ENCODE results near the gene MANEA. TPM values are rescaled to one million over a fixed set of nuclear protein-coding genes. Genes with fewer than 3 reads are reported as not detected.
"Not testable (repeated sequence)": the region's sequence is repeated elsewhere in the genome, so short reads cannot be mapped to it uniquely, and the experiment has no call there.

The MANEA gene
- polyA plus RNA-seq, 5 donors: 17.4 to 29.1 (median 23.9) TPM

DNA sequence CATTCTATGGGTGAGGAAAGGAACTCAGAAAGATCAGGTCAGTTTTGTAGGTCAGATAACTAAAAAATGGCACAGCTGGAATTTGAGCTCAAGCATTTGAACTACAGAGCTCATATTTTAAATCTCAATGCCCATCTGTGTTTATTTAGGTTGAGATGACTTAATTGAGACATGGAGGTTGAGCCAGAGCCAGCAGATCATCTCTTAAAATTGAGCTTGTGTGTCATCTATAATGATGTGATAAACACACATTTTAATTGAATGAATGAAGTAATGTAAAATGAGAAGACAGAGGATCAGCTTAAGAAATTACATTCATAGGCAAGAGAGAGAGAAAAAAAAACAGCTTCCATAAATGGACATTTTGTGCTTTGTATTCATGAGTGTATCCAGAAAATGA is 3.7 kb downstream of the MANEA start:
- no peak for DNase-seq

DNA sequence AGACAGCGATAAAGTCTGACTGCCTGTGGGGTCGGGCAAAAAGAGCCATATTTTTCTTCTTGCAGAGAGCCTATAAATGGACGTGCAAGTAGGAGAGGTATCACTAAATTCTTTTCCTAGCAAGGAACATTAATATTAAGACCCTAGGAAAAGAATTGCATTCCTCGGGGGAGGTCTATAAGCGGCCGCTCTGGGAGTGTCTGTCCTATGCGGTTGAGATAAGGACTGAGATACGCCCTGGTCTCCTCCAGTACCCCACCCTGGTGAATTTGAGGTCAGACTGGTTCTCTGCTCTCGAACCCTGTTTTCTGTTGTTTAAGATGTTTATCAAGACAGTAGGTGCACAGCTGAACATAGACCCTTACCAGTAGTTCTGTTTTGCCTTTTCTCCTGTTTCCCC is 6.9 kb downstream of the MANEA start:
- DNase-seq: not testable (repeated sequence)

DNA sequence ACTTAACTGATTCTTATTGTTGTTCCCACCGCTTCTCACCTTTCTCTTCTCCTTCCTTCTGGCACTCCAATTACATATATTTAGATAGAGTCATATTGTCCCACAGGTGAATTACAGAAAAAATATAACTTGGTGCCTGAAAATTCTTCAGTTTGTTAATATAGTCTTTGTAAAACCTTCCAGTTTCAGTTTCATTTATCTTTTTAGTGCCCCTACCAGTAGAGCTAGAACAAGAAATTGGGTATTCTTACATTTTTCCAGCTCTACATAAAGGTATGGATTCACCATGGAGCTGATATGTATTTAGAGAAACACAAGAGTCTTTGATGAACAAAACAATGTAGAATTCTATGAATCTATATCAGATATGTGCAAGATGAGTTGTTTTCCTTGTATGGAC is 10.7 kb downstream of the MANEA start:
- no peak for DNase-seq

DNA sequence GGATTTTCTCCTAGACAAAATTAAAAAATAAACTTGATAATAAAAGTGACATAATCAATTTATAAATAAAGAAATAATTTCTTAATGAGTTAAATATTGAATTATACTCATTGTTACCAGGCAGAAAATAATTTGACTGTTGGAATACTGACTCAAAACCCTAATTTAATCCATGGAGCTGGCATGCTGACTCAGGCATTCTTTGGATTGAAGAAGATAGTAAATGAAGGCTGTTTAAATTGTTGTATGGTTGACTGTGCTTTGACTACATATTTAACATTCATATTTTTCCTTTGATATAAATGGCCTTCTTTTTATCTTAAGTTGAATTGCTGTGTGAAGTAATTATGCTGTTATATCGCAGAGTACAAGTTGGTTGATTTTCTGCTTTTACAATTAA is 11.7 kb downstream of the MANEA start:
- no peak for DNase-seq

DNA sequence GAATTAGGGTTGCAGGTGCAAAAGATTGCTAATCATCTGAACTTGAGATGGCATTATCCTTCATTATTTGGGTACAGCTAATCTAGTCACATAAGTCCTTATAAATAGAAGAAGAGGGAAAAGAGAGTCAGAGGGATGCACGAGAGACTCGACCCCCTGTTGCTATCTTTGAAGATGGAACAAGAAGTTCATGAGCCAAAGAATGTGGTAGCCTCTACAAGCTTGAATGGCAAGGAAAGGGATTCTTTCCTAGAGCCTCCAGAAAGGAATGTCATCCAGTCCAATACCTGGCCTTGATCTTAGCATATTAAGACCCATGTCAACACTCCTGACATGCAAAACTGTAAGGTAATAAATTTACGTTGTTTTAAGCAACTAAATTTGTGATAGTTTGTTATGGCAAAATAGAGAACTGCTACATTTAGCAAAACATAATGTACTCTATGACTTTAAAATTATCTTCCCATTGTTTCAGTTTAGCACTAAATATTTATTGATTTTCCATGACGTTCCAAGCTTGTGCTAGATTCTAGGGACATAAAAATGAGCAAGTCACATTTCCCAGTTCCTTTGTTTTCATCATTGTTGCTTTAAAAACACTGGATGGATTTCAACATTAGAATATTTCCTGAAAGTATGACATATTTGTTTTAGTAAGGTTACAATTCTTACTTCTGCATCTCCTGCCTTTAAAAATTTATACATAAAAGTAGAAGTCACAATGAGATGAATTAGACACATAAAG is 12.7 kb downstream of the MANEA start:
- DNase-seq: no peak

DNA sequence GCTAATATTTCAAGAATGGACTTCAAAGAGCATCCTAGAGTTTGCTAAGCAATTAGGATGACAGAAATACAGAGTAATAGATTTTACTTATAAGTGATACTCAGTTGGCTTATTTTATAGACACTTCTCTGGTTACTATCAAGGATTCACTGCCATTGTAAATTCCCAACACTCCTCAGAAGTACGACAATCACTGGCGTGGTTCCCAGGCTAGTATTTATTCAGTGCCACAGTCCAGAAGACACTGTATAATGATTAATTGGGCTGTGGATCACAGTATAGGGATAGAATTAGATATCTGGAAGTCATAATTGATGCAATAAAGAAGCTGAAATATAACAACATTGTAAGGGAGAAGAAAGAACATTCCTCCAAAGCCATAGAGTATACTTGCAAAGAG is 15.7 kb downstream of the MANEA start:
- DNase-seq: no peak

DNA sequence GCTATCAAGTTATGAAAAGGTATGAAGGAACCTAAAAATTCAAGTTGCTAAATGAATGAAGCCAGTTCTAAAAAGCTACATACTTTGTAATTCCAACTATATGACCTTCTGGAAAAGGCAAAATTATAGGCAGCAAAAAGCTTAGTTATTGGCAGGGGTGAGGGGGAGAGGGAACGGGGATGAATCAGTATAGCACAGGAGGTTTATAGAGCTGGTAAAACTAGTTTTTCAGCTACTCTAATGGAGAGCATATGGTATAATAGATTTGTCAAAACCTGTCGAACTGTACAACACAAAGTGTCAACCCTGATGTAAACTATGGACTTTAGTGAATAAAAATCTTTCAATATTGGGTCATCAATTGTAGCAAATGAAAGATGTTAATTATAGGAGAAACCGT is 18.7 kb downstream of the MANEA start:
- no peak for DNase-seq

DNA sequence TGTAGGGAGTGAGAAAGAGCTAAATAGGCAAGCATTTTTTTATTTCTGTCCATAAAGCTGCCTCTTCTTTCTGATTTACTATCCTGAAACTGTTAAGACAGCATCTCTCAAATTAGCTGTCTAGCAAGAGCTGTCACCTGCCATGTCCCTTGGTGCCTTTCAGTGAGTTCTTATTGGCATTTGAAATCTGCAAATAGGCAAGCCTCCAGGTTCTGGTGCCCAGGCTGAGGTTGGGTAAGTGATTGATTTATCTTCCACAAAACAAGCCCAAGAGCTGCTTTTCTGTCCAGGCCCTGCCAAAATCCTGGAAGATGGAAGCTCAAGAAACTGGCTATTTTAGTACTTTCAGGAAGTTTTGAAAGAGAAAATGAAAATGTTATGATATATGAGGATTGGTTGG is 22.4 kb downstream of the MANEA start:
- DNase-seq: no peak

DNA sequence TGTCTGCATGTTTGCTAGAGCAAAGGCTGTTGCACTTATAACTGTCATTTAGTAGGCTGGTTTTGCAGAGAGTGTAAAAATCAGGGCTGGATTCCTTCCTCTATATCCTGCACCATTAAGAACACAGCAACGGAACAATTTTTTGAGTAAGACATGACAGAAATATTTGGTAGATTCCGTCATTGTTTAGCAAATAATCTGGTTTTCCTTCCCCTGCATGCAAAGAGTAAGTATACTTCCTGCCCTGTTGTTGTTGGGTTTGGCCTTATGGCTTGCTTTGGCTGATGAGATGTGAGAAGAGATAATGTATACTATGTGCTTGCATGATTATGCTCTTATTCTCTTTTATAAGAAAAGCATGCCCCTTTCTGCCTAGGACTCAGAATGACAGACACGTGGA is 23.8 kb downstream of the MANEA start:
- DNase-seq: no peak

DNA sequence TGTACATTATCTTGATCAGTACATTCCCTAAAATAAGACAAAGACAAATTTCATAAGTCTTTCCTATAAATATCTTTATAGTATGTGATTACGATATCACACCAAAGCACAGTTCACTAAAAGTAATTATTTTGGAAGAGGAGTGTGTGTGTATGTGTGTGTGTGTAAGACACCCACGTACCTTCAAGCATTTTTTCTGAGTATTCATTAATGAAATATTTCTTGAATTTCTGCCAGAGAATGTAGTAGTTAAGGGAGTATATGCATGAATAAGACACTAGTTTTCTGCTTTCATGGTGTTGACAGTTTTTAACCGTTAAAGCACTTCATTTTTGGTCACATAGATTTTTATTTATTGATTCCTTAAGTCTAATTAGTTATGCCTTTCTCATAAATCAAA is 36.8 kb downstream of the MANEA start:
- DNase-seq: no peak

DNA sequence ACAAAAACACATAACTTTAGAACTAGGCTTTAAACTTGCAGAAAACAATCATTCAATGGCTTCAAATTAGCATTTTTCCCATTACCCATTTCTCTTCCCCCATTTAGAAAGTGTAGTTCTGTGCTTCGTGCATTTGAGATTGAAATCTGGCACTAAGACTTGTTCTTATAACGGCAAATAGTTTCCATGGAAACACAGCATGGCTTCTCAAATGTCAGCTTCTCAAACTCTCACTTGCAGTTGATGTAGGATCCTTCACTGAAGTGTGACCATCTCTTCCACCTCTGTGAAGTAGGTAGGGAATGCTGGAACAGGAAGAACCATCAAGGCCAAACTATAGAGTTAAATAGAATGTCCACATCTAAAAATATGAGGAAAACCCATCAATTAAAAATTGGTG is 52.2 kb downstream of the MANEA start:
- DNase-seq: no peak

DNA sequence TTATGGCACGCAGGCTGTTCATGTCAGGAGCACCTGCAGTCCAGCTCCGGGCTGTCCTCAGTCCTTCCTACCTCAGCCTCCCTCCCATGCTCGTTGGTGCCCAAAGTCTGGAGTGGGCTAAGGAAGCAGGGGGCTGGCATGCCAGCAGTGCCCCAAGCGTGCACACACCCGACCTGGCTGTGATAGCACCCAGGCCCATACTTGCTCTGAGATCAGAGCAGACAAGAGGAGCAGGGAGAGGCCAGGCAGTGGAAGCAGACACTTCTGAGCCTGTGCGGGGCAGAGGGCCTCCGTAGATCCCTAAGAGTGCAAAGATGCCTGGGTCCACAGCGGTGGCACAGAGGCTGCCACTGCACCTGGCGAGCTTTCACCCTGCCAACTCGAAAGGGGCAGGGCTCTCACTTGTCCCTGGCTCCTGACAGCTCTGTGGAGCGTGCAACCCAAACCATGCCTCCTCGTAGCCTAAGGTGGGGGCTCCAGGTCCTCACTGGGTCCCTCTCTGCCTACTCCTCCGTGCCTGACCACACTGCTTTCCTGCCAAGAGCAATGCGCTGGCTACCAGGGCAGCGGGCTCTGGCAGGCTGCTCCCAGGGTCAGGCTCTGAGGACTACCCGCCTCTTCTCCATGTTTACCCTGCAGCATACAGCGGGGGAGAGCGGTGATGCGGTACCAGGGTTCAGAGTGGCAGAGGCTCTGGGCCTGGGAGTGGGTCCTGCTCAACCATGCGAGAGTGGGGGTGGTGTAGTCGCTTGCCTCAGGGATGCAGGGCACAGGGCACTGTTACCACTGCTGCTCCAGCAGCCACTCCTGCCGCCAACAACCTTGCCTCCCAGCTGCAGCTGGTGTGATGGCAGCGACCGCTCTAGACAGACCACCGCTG is 59.5 kb downstream of the MANEA start:
- DNase-seq: no peak

DNA sequence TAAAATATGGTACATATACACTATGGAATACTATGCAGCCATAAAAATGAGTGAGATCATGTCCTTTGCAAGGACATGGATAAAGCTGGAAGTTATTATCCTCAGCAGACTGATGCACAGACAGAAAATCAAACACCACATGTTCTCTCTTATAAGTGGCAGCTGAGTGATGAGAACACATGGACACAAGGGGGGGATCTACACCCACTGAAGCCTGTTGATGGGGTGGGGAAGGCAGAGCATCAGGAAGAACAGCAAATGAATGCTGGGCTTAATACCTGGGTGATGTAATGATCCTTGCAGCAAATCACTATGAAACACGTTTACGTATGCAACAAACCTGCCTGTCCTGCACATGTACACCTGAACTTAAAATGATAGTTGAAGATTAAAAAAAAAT is 71.3 kb downstream of the MANEA start:
- DNase-seq: no peak

DNA sequence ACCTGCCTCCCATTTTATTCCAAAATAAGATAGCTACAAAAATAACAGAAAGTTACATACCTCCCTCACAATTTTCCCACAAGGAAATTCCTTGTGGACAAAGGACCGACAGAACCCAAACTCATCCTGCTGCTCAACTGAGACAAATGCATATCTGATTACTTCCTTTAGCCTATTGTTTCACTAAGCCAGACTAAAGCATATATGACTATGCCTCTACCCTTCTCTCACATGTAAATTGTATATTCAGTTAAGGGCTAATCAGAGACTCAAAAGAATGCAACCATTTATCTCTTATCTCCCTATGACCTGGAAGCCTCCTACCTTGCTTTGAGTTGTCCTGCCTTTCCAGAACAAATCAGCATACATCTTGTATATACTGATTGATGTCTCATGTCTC is 72.1 kb downstream of the MANEA start:
- no peak for DNase-seq

DNA sequence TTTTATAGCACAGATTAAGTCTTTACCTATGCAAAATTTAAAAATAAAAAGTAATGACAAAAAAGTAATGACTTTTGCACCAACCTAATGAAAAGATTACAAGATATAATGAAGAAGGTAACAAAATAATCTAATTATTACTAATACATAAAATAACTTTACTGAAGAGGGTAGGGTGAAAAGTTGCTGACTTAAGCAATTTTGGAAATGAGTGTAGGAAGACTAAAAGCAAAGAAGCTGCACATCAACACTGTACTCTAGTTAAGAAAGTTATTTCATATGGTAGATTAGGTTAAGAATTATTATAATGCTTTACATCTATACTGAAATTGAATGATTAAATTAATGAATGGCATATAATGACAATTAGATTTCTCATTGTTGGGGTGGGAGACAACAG is 76.8 kb downstream of the MANEA start:
- DNase-seq: no peak

DNA sequence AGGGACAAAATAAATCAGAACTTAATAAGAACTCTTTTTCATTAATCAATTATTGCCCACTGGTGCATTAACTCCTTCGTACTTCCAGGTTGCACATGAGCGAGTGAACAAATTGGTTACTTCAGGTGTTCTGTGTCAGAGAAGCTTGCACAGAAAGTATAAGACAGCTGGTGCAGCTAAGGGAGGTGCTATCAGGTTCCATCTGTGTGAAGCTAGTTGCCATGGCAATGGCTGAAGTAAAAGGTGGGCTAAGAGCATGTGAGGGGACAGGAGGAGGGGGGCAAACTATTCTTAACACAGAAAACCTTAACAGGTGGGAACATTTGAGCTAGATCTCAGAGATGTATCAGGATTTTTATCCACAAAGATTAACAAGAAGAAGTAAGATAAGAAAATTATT is 81.6 kb downstream of the MANEA start:
- DNase-seq: no peak

Data from right lung (tissue), 5 donors.